HTR-8/SVneo (cell line): ENCODE data around the gene TBC1D8.

Experiments
- DNase-seq: peaks from one replicate; pipeline ENCODE4 v3.0.0; 2011; ENCODE audit warnings: low spot score, mixed read lengths; ENCODE audit not compliant: insufficient read length
- FAIRE-seq: peaks from 2 replicates; lab custom pipeline; 2011; peaks lifted over from hg19 to GRCh38; lab: Jason Lieb, UNC

Gene TBC1D8

DNA sequence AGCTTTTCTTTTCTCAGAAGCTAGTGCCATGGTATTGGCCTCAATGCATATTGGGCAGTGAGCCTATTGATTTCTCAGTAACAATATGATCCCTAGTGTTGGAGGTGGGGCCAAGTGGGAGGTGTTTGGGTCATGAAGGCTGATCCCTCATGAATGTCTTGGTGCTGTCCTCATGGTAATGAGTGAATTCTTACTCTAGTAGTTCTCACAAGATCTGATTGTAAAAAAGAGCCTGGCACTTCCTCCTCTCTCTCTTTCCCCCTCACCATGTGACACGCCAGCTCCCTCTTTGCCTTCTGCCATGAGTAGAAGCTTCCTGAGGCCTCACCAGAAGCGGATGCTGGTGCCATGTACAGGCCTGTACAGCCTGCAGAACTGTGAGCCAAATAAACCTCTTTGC lies 12.8 kb upstream of the TBC1D8 start:
- no peak for FAIRE-seq
- DNase-seq: no peak

DNA sequence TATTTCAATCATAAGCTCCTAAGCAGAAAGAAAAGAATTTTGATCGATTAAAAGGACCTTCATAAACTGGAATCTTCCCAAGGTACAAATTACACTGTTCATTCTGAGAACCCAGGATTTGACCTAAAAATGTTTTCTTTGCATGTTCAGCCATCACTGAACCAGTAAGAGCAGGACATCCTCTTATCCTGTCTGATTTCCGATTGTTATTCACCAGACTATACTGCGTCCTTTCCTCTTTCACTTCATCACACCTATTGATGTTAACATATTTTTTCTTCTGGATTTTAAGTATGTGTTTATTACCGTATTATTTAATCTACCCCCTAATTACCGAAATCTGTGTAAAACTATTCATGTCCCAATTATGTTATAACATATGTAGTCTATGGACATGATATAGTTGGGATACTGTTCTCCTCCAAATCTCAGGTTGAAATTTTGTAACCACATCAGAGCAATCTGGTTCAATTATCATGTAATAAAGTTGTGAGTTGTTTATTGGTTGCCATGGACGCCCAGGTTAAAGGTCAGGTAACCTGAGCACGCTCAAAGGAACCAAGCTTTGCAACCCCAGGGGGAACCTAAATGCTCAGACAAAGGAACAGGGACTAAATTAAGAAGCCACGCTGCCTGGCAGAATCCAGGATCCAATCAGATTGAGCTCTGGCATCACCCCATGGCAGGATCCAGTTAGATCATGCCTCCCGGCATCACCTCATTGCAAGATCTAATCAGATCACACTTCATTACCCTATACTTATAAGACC lies 11.6 kb upstream of the TBC1D8 start:
- FAIRE-seq: no peak
- no peak for DNase-seq

DNA sequence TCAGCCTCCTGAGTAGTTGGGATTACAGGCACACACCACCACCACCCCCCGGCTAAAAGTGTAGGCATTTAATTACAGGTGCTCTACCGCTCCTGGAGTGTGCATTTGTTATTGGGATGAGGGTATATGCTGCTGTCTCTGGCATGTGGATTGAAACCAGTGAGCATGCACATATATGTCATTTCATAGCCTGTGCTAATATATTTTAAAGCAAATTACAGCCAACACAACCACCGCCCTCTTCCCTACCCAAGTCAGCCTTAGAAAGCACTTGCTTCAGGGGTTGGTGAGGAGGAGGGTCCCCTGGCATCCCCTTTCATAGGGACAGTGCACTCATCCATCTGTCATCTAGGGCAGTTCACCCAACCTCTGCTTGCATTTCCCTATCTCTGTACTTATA lies 10.5 kb upstream of the TBC1D8 start:
- FAIRE-seq: no peak
- no peak for DNase-seq

DNA sequence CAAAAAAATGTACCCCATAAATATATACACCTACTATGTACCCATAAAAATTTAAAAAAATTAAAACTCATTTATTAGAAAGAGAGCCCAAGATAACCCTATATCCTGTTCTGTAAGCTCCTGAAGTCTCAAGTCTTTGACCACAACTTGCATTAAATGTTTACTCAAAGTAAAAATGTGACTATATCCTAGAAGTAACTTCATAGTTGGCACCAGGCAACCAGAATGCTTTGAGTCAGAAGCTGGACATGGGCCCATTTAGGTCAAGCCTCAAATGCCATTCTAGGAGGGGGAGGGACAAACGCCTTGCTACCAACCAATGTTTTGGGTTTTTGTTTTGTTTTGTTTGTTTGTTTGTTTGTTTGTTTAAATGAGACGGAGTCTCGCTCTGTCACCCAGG lies 9.3 kb upstream of the TBC1D8 start:
- no peak for DNase-seq
- FAIRE-seq: no peak

DNA sequence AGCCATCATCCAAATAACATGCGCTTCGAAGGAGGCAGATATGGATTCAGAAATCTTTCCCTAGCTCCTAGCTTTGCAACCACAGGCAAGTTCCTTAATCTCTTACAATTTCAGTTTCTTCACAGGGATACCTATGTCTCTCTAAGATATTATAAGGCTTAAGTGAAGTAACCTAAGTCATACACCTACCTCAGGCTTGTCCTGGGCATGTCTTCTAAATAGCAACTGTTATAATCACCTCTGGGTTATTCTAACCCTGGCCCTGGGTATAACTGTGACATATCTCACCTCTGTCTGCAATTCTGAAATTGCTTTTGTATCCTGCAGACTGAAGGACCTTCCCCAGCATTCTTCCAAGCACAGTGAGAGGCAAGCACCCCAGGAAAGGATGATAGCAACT lies 8.3 kb upstream of the TBC1D8 start:
- FAIRE-seq: no peak
- no peak for DNase-seq

DNA sequence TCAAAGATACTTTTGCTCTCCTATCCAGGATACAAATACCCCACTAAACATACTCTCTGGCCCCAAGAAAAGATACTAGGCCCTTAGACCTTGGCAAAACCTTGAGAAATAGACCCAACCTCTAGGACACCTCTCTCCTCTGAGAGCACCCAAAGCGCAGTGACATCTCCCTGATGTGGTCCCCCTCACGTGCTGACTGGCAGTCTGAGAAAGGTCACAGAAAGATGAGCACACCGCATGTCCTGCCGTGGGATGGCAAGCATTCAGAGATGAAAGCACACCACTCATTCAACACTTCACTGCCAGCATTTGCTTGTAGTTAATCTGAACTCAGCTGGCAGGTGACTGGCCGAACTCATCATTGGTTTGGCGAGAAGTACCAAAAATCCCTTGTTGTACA lies 6.1 kb upstream of the TBC1D8 start:
- FAIRE-seq (no peak), DNase-seq (no peak)

DNA sequence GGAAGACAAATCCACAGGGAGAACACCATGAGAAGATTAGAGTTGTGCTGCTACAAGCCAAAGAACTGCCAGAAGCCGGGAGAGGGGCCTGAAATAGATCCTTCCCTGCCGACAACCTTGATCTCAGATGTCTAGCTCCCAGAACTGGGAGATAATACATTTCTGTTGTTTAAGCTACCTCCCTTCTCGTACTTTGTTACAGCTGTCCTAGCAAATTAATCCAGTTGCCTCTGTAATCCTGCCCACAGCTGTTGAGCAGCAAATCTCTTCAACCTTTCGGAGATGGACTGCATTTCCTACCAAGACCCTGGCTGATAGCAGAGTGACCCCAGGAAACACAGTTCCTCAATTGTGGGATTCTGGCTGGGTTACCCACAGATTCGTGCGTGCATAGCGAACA lies 2.6 kb upstream of the TBC1D8 start:
- FAIRE-seq (no peak), DNase-seq (no peak)

DNA sequence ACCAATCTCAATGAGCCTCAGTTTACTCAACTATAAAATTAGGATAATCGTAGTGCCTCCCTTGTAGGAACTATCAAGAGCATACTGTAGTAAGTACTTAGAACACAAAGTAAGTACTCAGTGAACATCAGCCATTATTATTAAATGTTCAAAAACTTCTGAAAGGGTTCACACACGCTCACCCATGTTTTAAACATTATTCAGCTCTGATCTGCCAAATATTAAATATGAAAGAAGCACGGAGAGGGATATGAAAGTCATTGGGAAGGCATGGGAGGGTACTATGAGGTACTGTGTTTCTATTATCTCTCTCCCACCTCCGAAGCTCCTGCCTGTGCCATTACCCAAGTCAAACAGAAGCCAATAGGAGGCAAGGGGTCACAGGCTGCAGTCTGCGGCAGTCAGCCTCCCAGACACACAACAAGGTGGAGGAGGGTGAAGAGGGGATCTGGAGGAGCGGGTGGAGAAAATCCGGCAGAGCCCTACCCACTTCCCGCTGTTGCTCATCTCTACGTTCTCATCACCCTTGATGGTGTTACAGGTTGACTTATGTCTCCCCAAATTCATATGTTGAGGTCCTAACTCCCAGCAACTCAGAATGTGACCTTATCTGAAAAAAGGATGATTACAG lies 2.0 kb upstream of the TBC1D8 start:
- FAIRE-seq (no peak), DNase-seq (no peak)

DNA sequence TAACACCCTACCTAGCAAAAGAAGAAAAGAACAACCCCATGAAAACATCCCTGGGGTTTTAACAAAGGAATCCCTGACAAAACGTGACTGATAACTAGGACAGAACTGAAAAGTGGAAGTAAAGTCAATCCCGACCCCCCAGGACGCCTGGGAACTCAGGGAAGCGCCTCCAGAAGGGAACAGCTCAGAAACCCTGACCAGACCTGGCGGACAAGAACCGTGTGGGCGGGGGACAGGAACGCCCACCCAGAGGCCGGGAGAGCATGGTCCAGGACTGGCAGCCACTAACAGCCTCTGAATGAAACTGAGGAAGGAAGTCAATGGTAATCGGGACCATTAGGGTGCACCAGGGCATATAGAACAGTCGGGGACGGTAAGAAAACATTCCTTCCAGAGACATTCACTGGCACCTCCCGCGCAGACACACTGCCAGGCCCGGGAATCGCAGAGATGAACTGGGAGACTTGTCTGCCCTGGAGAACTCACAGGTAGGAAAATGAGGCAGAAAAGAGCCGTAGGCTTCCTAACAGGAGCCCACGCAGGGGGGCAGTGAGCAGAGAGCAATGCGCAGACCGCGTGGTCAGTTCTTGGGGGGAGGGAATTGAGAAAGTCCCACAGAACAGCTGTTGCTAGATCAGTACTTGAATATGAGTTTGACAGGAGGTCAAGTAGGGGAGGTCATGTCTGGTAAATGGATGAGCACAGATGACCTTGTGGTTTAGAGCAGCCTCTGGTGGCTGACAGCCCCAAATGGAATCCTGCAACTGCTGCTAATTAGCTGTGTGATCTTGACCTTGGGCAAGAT lies 1.3 kb upstream of the TBC1D8 start:
- DNase-seq: peak; percentile 54
- FAIRE-seq: peak; percentile 13

DNA sequence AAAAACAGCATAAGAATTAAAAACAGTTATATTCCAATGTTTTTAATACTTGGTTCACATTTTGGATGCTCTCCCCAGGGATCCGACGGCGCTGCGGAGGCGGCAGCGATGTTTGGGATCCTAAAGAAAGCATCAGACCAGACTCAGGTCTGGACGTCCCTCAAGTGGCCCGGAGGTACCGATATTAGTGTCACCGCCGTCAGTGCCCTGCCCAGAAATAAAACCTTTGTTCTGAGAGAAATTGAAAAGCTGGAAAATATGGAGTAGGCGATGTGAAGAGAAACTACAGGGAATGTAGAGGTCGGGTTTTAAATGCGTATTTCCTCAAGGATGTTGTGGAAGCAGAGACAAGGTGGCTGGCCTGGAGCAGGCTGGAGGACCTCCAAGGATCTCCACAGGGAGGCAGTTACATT lies 683 bp upstream of the TBC1D8 start:
- DNase-seq (no peak), FAIRE-seq (no peak)

DNA sequence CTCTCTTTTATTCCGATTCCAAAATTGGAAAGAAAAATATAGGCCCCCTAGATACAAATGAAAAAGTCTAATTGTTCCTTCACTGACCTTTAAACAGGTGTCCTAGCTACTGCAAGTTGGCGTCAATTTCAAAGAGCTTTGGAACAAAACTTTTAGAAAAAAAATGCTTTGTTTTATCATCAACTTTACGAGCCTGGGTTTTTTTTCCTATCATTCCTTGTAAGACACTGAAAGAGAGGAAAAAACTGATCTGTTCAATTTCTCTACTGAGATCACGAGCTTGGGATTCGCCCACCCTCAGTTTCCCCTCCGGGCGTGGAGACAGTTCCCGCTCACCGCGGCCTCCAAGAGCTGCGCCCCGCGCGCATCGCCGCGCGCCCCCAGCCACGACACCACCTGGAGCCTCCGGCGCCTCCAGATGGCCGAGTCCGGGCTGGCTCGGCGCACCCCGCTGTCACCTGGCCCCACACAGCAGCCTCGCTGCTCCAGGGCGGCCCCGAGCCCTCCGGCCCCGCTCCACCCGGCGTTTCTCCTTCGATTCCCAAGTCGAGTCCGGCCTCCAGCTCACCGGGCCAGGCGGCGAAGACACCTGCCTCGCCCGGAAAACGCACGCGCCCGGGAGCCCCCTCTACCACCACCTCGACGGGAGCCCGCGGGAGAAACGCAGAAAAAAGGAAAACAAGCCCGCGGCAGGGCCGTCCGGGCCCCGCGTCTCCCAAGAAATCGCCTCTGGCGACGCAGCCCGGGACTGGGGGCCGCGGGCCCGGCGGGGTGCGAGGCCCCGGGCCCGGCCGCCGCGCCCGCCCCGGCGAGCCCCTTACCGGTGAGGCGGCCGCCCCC lies 656 bp downstream of the TBC1D8 start:
- peak; percentile 33 for DNase-seq
- no peak for FAIRE-seq

DNA sequence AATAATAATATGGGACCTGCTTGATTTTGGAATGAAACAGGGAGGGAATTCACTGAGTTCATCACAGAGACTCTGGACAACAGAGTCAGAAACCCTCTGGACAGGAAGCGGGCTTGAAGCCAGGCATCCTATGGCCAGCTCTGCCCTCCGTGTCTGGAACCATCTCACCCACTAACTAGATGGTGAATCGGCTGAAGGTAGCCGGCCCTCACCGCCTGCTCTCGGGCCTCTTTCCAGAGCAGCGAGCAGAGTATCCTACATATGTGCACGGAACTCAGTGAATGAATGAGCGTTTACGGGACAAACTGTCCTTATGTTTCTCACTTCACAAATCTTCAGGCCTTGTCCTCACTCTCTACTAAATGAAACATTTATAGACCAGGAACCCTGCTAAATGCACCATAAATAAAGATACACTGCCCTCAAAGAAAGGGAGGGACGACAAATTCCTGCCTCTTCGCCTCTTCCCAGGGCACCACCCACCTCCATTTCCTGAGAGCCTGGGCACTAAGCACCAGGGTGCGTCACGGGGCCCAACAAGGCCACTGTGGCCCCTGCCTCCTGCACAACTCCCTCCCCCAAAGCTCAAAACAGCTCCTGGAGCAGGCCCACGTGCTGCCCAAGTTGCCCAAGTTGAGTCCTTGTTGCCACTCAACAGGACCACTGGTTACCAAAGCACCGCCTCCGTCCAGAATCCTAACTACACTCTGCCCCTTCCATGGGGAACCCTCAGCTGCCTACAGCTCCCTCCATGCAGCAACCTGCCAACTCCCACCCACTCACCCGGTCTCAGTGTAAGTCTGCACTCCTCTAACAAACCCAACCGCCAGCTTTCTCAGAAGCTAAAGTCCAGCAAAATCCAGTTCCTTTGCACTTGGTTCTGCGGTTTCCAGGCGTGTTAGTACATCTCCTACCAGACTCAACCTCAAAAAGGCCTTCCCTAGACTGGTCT lies 1.7 kb downstream of the TBC1D8 start:
- DNase-seq (no peak), FAIRE-seq (no peak)

DNA sequence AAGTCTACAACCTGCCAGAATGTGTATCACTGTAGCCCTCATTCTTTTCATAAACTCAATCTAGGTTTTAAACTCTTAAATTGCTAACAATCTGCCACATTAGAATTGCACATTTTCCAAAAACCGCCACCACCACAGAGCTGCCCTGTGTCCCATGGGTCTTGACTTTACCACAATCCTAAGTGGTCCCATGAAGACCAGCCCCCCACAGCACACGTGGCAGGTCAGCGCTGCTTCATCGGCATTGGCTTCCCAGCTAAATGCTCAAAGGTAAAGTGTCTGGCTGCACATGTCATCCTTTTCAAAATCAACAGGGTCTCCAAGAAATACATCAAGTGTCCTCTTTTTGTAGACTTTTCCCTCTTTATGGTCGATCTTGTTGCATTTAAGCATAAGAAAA lies 2.4 kb downstream of the TBC1D8 start:
- no peak for FAIRE-seq

DNA sequence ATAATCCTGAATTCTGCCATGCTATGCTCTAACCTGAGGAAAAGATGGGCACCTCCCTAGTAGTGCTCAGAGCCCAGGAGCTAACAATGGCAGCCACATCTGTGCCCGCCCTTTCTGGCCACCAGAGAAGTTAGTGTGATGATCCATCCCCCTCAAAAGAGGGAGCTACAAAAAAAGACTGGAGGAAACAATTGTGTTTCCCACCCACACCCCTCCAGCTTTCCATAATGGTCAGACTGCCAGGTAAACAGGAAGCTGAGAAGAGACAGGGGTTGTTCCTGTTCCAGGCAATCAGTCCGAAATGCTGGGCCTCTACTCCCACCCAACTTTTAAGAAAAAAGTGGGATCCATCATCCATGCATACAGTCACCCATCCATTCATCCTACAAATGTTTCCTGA lies 3.2 kb downstream of the TBC1D8 start:
- no peak for DNase-seq
- no peak for FAIRE-seq

More for the DNA sequence above, 2.4 kb downstream of the TBC1D8 start:
- DNase-seq: no peak

DNA sequence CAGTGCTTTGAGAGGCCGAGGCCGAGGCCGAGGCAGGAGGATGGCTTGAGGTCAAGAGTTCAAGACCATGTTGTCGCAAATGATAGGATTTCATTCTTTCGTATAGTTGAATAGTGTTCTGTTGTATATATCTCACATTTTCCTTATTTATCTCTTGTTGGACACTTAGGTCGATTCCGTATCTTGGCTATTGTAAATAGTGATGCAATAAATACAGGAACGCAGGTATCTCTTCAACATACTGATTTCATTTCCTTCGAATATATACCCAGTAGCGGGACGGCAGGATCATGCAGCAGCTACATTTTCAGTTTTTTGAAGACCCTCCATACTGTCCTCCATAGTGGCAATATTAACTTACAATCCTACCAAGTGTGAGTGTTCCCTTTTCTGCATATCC lies 4.1 kb downstream of the TBC1D8 start:
- DNase-seq (no peak), FAIRE-seq (no peak)

DNA sequence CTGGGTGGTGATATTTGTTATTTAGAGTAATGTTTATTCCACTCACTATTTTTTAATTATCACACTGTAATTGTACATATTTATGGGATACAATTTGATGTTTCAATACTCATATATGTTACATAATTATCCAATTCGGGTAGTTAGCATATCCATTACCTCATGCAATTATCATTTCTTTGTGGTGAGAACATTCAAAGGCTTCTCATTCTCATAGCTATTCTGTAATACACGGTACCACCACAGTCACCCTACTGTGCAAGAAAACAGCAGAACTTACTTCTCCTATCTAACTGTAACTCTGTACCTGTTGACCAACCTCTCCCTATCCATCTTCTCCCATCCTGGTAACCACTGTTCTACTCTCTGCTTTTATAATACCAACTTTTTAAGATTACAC lies 4.6 kb downstream of the TBC1D8 start:
- DNase-seq (no peak), FAIRE-seq (no peak)

DNA sequence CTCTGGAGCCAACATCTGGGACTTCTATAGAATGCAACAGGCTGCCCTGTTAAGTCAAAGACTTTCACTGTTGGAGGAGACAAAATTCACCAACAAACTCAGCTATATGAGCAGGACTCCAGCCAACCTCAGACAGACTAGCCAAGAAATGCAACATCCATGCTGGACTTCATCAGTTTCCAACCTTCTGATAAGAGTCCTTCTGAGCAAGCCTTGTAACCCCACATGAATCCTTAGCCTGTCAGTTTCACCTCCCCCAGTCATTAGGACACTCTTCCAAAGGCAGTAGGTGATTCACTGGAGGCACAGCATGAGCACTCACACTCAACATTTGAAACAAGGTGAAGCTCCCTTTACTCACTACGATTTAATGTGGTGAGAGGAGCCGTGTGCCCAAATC lies 5.8 kb downstream of the TBC1D8 start:
- no peak for FAIRE-seq

DNA sequence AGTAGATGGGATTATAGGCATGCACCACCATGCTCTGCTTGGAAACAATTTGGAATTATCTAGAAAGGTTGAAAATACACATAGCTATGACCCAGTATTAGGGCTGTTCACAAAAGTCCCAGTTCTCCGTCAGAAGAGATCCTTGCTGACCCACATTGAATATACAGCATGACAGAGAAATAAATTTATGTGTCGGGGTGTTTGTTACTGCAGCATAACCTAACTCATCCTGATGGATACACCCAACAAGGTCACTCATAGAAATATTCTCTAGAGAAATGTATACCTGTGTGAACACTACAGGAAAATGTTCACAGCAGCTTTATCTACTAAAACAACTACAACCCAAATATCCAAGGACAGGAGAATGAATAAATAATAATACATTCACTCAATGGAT lies 9.0 kb downstream of the TBC1D8 start:
- DNase-seq: no peak
- FAIRE-seq: no peak

More for the DNA sequence above, 5.8 kb downstream of the TBC1D8 start:
- DNase-seq: no peak

DNA sequence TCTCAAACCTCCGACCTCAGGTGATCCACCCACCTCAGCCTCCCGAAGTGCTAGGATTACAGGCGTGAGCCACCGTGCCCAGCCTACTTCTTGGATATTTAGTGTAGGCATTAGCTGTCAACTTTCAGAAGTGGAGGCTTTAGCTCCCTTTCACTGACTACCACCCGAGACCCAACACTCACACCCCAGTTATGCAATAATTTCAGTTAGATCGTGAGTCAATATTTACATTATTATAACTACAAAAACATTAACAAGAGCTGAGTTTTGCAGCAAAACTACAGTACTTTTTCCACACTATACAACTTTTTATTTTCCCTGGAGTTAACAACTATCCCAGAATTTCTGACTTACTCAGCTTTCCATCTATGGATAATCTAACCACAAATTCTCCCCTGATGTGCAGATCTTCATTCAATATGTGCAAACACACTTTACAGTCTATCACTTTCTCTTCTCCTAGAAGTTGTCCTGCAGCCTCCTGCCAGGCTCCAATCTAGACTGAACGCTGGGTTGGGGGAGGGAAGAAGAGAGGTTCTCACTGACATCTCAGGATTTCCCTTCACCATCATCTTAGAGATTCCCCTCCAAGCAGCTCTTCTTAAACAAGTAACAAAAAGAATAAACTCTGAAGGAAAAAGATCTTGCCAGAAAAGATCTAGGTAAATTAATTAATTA lies 10.1 kb downstream of the TBC1D8 start:
- FAIRE-seq: no peak

More for the DNA sequence above, 10.1 kb downstream of the TBC1D8 start:
- no peak for DNase-seq
